GM12891 (cell line): ENCODE measurements around the gene LCN10.

Source experiments
- PAX5 ChIP-seq: IDR thresholded peaks from 2 replicates; pipeline ENCODE4 v1.6.1; 2011; ENCODE audit warnings: low read length, moderate library complexity, mild to moderate bottlenecking; ENCODE audit not compliant: insufficient read depth, severe bottlenecking
- POLR2A ChIP-seq: IDR thresholded peaks from 2 replicates; pipeline ENCODE4 v1.6.1; 2011; ENCODE audit warnings: low read depth, low read length, control low read depth
- POLR2AphosphoS5 ChIP-seq: IDR thresholded peaks from 2 replicates; pipeline ENCODE4 v1.6.1; 2011; ENCODE audit warnings: low read depth, low read length, control low read depth
- TAF1 ChIP-seq: IDR thresholded peaks from 2 replicates; pipeline ENCODE4 v1.6.1; 2011; ENCODE audit warnings: low read depth, low read length, control low read depth

DNA sequence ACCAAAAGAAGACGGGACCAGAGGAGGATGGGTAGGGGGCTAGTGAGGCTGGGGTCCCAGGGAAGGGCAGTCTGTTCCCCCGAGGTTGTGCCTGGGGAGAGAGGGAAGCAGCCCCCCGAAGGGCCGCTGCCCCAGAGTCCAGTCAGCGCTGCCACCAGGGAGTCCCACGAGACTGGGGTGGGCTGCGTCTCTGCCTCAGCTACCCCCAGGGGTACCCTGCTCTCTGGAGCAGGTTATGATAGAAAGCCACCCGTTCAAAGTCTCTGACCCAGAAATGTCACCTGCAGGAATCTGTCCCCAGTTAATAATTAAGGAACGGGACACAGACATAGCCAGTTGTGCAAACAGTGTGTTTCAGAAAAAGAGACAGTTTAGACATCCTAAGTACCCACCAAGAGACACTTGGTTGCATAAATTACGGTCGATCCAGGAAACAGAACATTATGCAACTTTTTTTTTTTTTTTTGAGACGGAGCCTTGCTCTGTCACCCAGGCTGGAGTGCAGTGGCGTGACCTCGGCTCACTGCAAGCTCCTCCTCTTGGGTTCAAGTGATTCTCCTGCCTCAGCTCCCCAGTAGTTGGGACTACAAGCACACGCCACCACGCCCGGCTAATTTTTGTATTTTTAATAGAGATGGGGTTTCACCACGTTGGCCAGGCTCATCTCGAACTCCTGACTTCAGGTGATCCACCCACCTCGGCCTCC is 44.8 kb downstream of the LCN10 start:
- TF ChIP-seq POLR2A (no peak), TAF1 (no peak), PAX5 (no peak), POLR2AphosphoS5 (no peak)
